ENCODE measurements around the gene CTAGE8. TPM values are rescaled to one million over a fixed set of nuclear protein-coding genes. Genes with fewer than 3 reads are reported as not detected.
"Not testable (repeated sequence)": the region's sequence is repeated elsewhere in the genome, so short reads cannot be mapped to it uniquely, and the experiment has no call there.

The CTAGE8 gene, protein sequence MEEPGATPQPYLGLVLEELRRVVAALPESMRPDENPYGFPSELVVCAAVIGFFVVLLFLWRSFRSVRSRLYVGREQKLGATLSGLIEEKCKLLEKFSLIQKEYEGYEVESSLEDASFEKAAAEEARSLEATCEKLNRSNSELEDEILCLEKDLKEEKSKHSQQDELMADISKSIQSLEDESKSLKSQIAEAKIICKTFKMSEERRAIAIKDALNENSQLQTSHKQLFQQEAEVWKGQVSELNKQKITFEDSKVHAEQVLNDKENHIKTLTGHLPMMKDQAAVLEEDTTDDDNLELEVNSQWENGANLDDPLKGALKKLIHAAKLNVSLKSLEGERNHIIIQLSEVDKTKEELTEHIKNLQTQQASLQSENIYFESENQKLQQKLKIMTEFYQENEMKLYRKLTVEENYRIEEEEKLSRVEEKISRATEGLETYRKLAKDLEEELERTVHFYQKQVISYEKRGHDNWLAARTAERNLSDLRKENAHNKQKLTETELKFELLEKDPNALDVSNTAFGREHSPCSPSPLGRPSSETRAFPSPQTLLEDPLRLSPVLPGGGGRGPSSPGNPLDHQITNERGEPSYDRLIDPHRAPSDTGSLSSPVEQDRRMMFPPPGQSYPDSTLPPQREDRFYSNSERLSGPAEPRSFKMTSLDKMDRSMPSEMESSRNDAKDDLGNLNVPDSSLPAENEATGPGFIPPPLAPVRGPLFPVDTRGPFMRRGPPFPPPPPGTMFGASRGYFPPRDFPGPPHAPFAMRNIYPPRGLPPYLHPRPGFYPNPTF
- 0.26 and 0.83 TPM in 2 replicates for total RNA-seq
- 0.14 and 0.43 TPM in 2 replicates for polyA plus RNA-seq
- 0.16 and 0.37 TPM in 2 replicates for polyA plus RNA-seq (2012)
- 0.22 TPM in 1 of 2 replicates, not detected in the other for polyA minus RNA-seq (ENCODE audit: low replicate concordance)

DNA sequence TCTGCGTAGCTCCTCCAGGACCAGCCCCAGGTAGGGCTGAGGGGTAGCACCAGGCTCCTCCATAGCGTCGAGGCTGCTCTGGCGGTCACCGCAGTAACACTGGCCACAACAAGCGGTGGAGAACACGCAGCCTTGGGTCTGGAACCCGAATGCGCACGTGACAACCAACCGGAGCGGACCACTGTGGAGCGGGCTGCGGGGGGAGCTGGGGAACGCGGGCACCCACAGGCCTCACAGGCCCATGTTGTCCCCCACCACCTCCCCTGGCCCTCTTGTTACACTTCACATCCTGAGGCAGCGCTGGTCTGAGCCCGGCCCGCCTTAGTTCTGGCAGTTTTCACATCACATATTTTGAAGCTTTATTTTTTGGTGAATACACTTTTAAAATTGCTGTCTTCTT lies at the start of gene CTAGE8:
CTAGE8 (minus strand) TSS at position 101 of the 400 bp plus-strand sequence; CDS start at position 63, 38 bp downstream.
- not testable (repeated sequence) for H3K4me3 ChIP-seq (replicated peaks in 1 of 4; ENCODE audit: control extremely low read depth in 1 of 4, insufficient read depth in 1 of 4, low read depth in 3 of 4, low read length in 4 of 4); DNase-seq (ENCODE audit: low read depth in 2 of 2); H2AFZ ChIP-seq (ENCODE audit: low read length); H3K9me3 ChIP-seq (ENCODE audit: control insufficient read depth, insufficient read depth, low read depth, low read length); H3K4me2 ChIP-seq (ENCODE audit: extremely low read depth, insufficient read depth, low read length); H3K79me2 ChIP-seq (ENCODE audit: control insufficient read depth, insufficient read depth, low read length); H4K20me1 ChIP-seq (ENCODE audit: control insufficient read depth, extremely low read depth, insufficient read depth, low read length); H3K27me3 ChIP-seq (ENCODE audit: control insufficient read depth, insufficient read depth, low read length); H3K27ac ChIP-seq (ENCODE audit: insufficient read depth, low read length); H3K9ac ChIP-seq (ENCODE audit: insufficient read depth, low read length); H3K4me1 ChIP-seq (ENCODE audit: control insufficient read depth, extremely low read depth, insufficient read depth, low read length); H3K36me3 ChIP-seq (ENCODE audit: control insufficient read depth, insufficient read depth, low read length)

DNA sequence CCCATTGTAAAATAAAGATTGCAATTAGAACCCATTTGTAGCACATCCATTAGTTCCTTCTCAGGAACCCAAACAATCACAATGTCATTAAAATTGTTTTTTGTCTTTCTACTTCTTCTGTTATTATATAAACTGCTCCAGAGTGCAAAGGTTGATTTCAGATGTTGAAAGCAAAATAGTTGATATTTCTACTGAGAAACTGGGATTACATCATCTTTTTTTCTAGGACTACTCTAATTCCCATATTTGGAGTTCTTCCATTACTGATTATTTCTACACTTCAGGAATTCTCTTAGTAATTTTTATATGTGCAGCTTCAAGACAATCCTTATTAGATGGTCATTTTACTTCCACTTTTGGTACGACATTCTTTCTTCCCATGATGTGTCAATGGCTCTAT lies 48.4 kb upstream of the CTAGE8 start:
- H3K4me2 ChIP-seq (ENCODE audit: extremely low read depth, insufficient read depth, low read length); H3K79me2 ChIP-seq (ENCODE audit: control insufficient read depth, insufficient read depth, low read length); H3K4me1 ChIP-seq (ENCODE audit: control insufficient read depth, extremely low read depth, insufficient read depth, low read length); H2AFZ ChIP-seq (ENCODE audit: low read length); DNase-seq (ENCODE audit: low read depth in 2 of 2); H3K9ac ChIP-seq (ENCODE audit: insufficient read depth, low read length); H3K27me3 ChIP-seq (ENCODE audit: control insufficient read depth, insufficient read depth, low read length); H3K36me3 ChIP-seq (ENCODE audit: control insufficient read depth, insufficient read depth, low read length); H3K9me3 ChIP-seq (ENCODE audit: control insufficient read depth, insufficient read depth, low read depth, low read length); H3K27ac ChIP-seq (ENCODE audit: insufficient read depth, low read length); H3K4me3 ChIP-seq (replicated peaks in 1 of 4; ENCODE audit: control extremely low read depth in 1 of 4, insufficient read depth in 1 of 4, low read depth in 3 of 4, low read length in 4 of 4); H4K20me1 ChIP-seq (ENCODE audit: control insufficient read depth, extremely low read depth, insufficient read depth, low read length): not testable (repeated sequence)

DNA sequence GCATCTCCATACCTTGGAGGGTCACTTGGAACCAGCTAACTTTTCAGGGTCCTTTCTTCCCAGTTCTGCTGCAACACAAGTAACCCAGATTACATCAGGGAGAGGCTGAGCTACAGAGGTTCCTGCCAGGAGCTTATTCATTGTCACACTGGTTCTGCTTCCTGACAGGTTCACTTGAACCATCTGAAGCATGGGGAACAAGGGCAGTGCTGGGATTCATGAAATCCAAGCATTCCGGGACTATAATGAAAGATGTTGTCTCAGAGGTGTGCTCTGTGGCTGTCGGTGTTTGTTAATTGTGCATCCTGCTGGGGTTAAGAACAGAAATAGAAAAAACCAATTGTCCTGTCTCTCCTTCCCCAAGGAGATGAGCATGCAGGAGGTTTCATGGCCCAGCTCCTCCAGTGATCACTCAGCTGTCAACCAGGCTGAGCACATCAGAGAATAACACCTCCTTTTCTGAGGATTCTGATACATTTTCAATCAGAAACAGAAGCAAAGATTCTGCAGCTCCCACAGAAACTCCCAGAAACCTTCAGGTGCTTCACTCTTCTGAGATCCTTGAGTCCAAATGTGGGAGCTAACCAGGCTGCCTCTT lies 42.9 kb upstream of the CTAGE8 start, which contains the start of gene OR2A1:
OR2A1 (plus strand) TSS at position 548 of the 598 bp plus-strand sequence. CDS start 5,706 bp downstream, outside the sequence.
- not testable (repeated sequence) for H3K9me3 ChIP-seq (ENCODE audit: control insufficient read depth, insufficient read depth, low read depth, low read length); H3K9ac ChIP-seq (ENCODE audit: insufficient read depth, low read length); H3K4me2 ChIP-seq (ENCODE audit: extremely low read depth, insufficient read depth, low read length); H4K20me1 ChIP-seq (ENCODE audit: control insufficient read depth, extremely low read depth, insufficient read depth, low read length); H3K27me3 ChIP-seq (ENCODE audit: control insufficient read depth, insufficient read depth, low read length); H3K4me3 ChIP-seq (replicated peaks in 1 of 4; ENCODE audit: control extremely low read depth in 1 of 4, insufficient read depth in 1 of 4, low read depth in 3 of 4, low read length in 4 of 4); H2AFZ ChIP-seq (ENCODE audit: low read length); H3K79me2 ChIP-seq (ENCODE audit: control insufficient read depth, insufficient read depth, low read length); DNase-seq (ENCODE audit: low read depth in 2 of 2); H3K27ac ChIP-seq (ENCODE audit: insufficient read depth, low read length); H3K4me1 ChIP-seq (ENCODE audit: control insufficient read depth, extremely low read depth, insufficient read depth, low read length); H3K36me3 ChIP-seq (ENCODE audit: control insufficient read depth, insufficient read depth, low read length)

DNA sequence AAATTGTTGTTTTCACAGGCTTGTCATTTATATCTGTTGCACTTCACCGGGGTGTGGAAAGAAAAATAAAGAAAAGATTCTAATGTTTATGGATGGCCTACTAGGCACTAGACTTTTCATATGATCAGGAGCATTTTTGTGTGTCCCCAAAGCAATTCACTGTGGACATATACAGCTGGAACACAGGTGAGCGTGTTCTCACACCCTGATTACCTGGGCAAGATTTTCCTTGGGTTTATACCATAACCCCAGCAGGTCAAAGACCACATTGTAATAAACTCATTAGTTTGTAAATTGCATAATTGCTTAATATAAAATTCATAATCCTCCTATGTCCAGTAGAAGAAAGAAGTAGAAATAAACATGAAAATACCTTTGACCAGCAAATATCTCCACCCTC lies 42.1 kb upstream of the CTAGE8 start:
- H3K4me3 ChIP-seq (replicated peaks in 1 of 4; ENCODE audit: control extremely low read depth in 1 of 4, insufficient read depth in 1 of 4, low read depth in 3 of 4, low read length in 4 of 4); H2AFZ ChIP-seq (ENCODE audit: low read length); H3K4me2 ChIP-seq (ENCODE audit: extremely low read depth, insufficient read depth, low read length); DNase-seq (ENCODE audit: low read depth in 2 of 2); H3K27me3 ChIP-seq (ENCODE audit: control insufficient read depth, insufficient read depth, low read length); H3K9ac ChIP-seq (ENCODE audit: insufficient read depth, low read length); H3K9me3 ChIP-seq (ENCODE audit: control insufficient read depth, insufficient read depth, low read depth, low read length); H4K20me1 ChIP-seq (ENCODE audit: control insufficient read depth, extremely low read depth, insufficient read depth, low read length); H3K36me3 ChIP-seq (ENCODE audit: control insufficient read depth, insufficient read depth, low read length); H3K4me1 ChIP-seq (ENCODE audit: control insufficient read depth, extremely low read depth, insufficient read depth, low read length); H3K79me2 ChIP-seq (ENCODE audit: control insufficient read depth, insufficient read depth, low read length); H3K27ac ChIP-seq (ENCODE audit: insufficient read depth, low read length): not testable (repeated sequence)

DNA sequence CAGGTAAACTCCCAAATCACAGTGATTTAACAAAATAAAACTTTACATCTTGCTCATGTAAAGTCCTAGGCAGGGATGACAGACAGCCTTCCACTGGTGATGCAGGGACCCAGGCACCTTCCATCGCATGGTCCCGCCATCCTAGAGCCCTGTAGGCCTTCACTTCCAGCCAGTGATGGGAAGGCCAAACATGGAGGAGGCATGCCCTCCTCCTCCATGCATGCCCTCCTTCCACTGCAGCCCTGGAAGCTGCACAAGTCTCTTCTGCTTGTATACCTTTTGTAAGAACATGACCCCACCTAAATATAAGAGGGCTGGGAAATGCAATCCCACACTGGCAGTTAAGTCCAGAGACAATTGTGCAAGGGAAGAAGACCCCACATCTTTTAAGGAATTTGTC lies 40.6 kb upstream of the CTAGE8 start:
- not testable (repeated sequence) for H3K79me2 ChIP-seq (ENCODE audit: control insufficient read depth, insufficient read depth, low read length); H3K27ac ChIP-seq (ENCODE audit: insufficient read depth, low read length); H4K20me1 ChIP-seq (ENCODE audit: control insufficient read depth, extremely low read depth, insufficient read depth, low read length); H3K4me3 ChIP-seq (replicated peaks in 1 of 4; ENCODE audit: control extremely low read depth in 1 of 4, insufficient read depth in 1 of 4, low read depth in 3 of 4, low read length in 4 of 4); H3K27me3 ChIP-seq (ENCODE audit: control insufficient read depth, insufficient read depth, low read length); H3K4me2 ChIP-seq (ENCODE audit: extremely low read depth, insufficient read depth, low read length); DNase-seq (ENCODE audit: low read depth in 2 of 2); H3K36me3 ChIP-seq (ENCODE audit: control insufficient read depth, insufficient read depth, low read length); H3K9me3 ChIP-seq (ENCODE audit: control insufficient read depth, insufficient read depth, low read depth, low read length); H3K9ac ChIP-seq (ENCODE audit: insufficient read depth, low read length); H3K4me1 ChIP-seq (ENCODE audit: control insufficient read depth, extremely low read depth, insufficient read depth, low read length); H2AFZ ChIP-seq (ENCODE audit: low read length)

DNA sequence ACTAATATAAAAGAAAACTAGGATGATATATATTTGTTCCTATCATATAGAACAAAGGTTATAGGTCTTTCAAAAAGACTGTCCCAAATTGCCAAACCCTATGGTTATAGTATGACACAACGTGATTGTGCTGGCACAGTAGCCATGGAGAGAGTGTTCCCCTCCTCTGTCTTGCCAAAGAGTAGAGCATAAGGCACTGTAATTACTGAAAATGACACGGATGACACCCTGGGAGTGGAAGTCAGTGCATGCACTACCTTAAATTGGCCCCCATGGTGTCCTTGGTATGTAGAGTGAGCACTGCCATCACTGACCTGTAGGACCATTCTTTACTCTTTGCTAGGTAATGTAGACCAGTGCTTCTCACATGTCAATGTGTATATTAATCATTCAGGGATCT lies 36.1 kb upstream of the CTAGE8 start:
- not testable (repeated sequence) for H2AFZ ChIP-seq (ENCODE audit: low read length); H3K9ac ChIP-seq (ENCODE audit: insufficient read depth, low read length); H3K4me3 ChIP-seq (replicated peaks in 1 of 4; ENCODE audit: control extremely low read depth in 1 of 4, insufficient read depth in 1 of 4, low read depth in 3 of 4, low read length in 4 of 4); H3K27ac ChIP-seq (ENCODE audit: insufficient read depth, low read length); H3K9me3 ChIP-seq (ENCODE audit: control insufficient read depth, insufficient read depth, low read depth, low read length); H3K79me2 ChIP-seq (ENCODE audit: control insufficient read depth, insufficient read depth, low read length); H3K27me3 ChIP-seq (ENCODE audit: control insufficient read depth, insufficient read depth, low read length); DNase-seq (ENCODE audit: low read depth in 2 of 2); H4K20me1 ChIP-seq (ENCODE audit: control insufficient read depth, extremely low read depth, insufficient read depth, low read length); H3K4me2 ChIP-seq (ENCODE audit: extremely low read depth, insufficient read depth, low read length); H3K36me3 ChIP-seq (ENCODE audit: control insufficient read depth, insufficient read depth, low read length); H3K4me1 ChIP-seq (ENCODE audit: control insufficient read depth, extremely low read depth, insufficient read depth, low read length)

Data from fibroblast of lung (primary cell).